Psoas muscle (tissue), 8 donors: Measurements from ENCODE around the gene NR1H4. TPM values are rescaled to one million over a fixed set of nuclear protein-coding genes. Genes with fewer than 3 reads are reported as not detected.
"Not testable (repeated sequence)": the region's sequence is repeated elsewhere in the genome, so short reads cannot be mapped to it uniquely, and the experiment has no call there.

Experiments
- ATAC-seq, 4 donors: fragments of 200-7000 bp; cut with Tn5 transposase; one replicate each; pipeline ENCODE4 v1.9.1; 2020; ENCODE audit warnings: moderate library complexity in 3 of 4, mild to moderate bottlenecking in 2 of 4
- DNase-seq, 2 donors: peaks; one replicate each; pipeline ENCODE4 v3.0.0-alpha.2; 2020
- H3K27ac ChIP-seq: fragments of 200-600 bp; one replicate; pipeline ENCODE4 v1.8.0; 2022
- H3K27me3 ChIP-seq, 3 donors: fragments of 200-600 bp in 1 of 3; one replicate each; pipeline versions ENCODE4 v1.6.1 to v1.8.0; 2013 to 2022; ENCODE audit warnings: low read length in 2 of 3, mild to moderate bottlenecking in 2 of 3, moderate library complexity in 1 of 3; ENCODE audit not compliant: insufficient read depth in 3 of 3
- H3K36me3 ChIP-seq, 2 donors: fragments of 200-600 bp in 1 of 2; one replicate each; pipeline versions ENCODE4 v1.6.1 to v1.8.0; 2013 to 2022; ENCODE audit warnings: low read depth in 1 of 2, mild to moderate bottlenecking in 1 of 2, moderate library complexity in 1 of 2; ENCODE audit not compliant: insufficient read depth in 1 of 2
- H3K4me1 ChIP-seq: fragments of 200-600 bp; one replicate; pipeline ENCODE4 v1.8.0; 2022
- H3K4me3 ChIP-seq: fragments of 200-600 bp; one replicate; pipeline ENCODE4 v1.8.0; 2022; ENCODE audit warnings: mild to moderate bottlenecking
- H3K9me3 ChIP-seq: fragments of 200-600 bp; one replicate; pipeline ENCODE4 v1.8.0; 2022
- whole genome bisulfite sequencing, 3 donors: extraction: QIAGEN DNeasy Blood & Tissue Kit; methylation state at CpG; one replicate each; pipeline versions ENCODE4 v1.1.6 to v1.1.7; 2013; 5-methylcytosine and 5-hydroxymethylcytosine counted together
- intact Hi-C, 2 donors: fragments of 100-400 bp; cut with DNase I; formaldehyde crosslinking; loops; one replicate each; pipeline versions ENCODE4 v1.11.0 to v1.14.2; 2022
- polyA plus RNA-seq, 3 donors: library from polyadenylated mRNA; stranded (reverse); fragments of 200-250 nt; gene quantifications; one replicate each; pipeline ENCODE4 v1.2.3, GENCODE V29; 2013
- total RNA-seq, 4 donors: library from RNA; stranded (reverse); fragmentation: NEBNext Ultra II Directional in 2 of 4; extraction: Animal tissue kit (Norgen Biotek cat#: 25700) in 2 of 4; gene quantifications; one replicate each; pipeline versions ENCODE4 v1.2.1 to v1.2.4, GENCODE V29; 2021 to 2023
- TF ChIP-seq, protein P1 (sequence below): fragments of 200-600 bp; IDR thresholded peaks from one replicate; pipeline ENCODE4 v1.8.0; 2022; ENCODE audit warnings: antibody characterized with exemption
- donor health status: healthy with polysubstance abuse.
- donor health status: DM: no; HTN: no; CAD: no; lungs with moderate emphysema.
- donor health status: Bipolar disorder and iron deficiency.
- donor health status: healthy.
- donor health status: DM: yes; HTN: yes; CAD: no.
- donor health status: DM: no; HTN: no; CAD: no.
- donor health status: DM: no; HTN: no; CAD: no.
- donor health status: DM: yes; HTN: yes; CAD: no.

Gene NR1H4
- total and polyA plus RNA-seq, 7 donors = 0.18 TPM; not detected in 6

DNA sequence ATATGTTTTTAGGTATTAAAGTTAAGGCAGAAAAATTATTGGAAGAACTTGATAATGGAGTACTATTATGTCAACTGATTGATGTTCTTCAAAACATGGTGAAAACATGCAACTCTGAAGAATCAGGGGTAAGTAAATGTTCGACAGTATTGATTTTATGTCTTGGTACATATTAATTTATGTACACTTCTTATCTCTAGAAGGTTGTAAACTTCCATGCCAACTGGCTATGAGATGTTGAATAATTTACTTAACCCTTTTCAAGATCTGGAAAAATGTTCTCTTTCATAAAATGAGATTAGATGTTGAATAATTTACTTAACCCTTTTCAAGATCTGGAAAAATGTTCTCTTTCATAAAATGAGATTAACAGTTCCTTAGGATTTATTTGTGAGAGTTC, 128.0 kb downstream of the NR1H4 start:
- TF ChIP-seq, protein P1, sequence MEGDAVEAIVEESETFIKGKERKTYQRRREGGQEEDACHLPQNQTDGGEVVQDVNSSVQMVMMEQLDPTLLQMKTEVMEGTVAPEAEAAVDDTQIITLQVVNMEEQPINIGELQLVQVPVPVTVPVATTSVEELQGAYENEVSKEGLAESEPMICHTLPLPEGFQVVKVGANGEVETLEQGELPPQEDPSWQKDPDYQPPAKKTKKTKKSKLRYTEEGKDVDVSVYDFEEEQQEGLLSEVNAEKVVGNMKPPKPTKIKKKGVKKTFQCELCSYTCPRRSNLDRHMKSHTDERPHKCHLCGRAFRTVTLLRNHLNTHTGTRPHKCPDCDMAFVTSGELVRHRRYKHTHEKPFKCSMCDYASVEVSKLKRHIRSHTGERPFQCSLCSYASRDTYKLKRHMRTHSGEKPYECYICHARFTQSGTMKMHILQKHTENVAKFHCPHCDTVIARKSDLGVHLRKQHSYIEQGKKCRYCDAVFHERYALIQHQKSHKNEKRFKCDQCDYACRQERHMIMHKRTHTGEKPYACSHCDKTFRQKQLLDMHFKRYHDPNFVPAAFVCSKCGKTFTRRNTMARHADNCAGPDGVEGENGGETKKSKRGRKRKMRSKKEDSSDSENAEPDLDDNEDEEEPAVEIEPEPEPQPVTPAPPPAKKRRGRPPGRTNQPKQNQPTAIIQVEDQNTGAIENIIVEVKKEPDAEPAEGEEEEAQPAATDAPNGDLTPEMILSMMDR = no peak
- Histone ChIP-seq H3K27ac (no peak overlapping the region), H3K4me1 (no peaks in the 10 kb centered on the region), H3K4me3 (no peak overlapping the region), H3K27me3 (no peaks in the 10 kb centered on the region), H3K9me3 (no peaks in the 10 kb centered on the region), H3K36me3 (no peaks in the 10 kb centered on the region)
- WGBS, 3 donors = 84 to 85% (median 85%) methylated on average over 1 of the region's 1 CpG
- intact Hi-C loops = no loop called here
- ATAC-seq = no peak
- DNase-seq = no peak

DNA sequence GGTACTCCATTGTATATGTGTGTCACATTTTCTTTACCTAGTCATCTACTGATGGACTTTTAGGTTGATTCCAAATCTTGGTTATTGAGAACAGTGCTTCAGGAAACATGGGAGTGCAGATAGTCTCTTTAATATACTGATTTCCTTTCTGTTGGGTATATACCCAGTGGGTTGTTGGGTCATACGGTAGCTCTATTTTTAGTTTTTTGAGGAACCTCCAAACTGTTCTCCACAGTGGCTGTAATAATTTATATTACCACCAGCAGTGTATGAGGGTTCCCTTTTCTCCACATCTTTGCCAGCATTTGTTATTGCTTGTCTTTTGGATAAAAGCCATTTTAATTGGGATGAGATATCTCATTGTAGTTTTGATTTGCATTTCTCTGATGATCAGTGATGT, 129.3 kb downstream of the NR1H4 start:
- 75 to 81% (median 76%) methylated on average over 1 of the region's 1 CpG for WGBS, 3 donors
- H3K27ac ChIP-seq, H3K4me1 ChIP-seq, H3K27me3 ChIP-seq, H3K36me3 ChIP-seq, ATAC-seq, DNase-seq, H3K4me3 ChIP-seq, H3K9me3 ChIP-seq, intact Hi-C loops: not testable (repeated sequence)

GRCh38 chr12:100608776-100609175, 135.1 kb downstream of the NR1H4 start:
- Histone ChIP-seq H3K36me3 (no peaks in the 10 kb centered on the region), H3K4me1 (no peaks in the 10 kb centered on the region), H3K4me3 (no peak overlapping the region), H3K27me3 (no peaks in the 10 kb centered on the region), H3K9me3 (no peaks in the 10 kb centered on the region), H3K27ac (no peak overlapping the region)
- ATAC-seq = no peak
- intact Hi-C loops = no loop called here
- no peak for DNase-seq
- 84 to 91% (median 91%) methylated on average over 1 of the region's 1 CpG for WGBS, 3 donors
- TF ChIP-seq, protein P1 = no peak

DNA sequence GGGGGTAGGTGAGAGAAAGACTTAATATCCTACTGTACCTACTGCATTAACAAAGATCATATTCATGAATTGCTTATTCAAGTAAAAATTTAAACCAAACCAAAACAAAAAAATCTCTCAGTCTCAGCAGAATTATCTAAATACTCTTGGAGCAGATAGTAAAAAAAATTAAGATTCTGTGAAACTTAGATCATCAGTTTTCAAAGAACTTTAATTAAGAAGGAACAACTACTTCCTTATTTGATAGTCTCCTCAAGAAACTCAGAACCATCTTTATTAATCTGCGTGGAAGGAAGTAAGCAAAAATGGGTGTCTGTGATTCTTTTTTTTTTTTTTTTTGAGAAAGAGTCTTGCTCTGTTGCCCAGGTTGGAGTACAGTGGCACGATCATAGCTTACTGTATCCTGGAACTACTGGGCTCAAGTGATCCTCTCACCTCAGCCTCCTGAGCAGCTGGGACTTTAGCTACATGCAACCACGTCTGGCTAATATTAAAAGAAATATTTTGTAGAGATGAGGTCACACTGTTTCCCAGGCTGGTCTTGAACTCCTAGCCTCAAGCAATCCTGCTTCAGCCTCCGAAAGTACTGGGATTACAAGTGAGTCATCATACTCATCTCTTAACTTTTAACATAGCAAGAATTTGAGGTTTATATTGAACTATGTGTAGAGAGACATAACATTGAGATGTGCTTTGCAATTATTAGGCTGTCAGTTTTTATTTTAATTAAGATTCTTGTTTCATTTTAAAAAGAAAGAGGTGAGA, 137.2 kb downstream of the NR1H4 start:
- H3K27ac ChIP-seq = no peak overlapping the region
- H3K4me3 ChIP-seq = no peak overlapping the region
- WGBS, 3 donors = 84 to 87% (median 85%) methylated on average over 4 of the region's 4 CpGs
- DNase-seq (no peak), ATAC-seq (no peak)
- intact Hi-C loops = no loop called here
- H3K27me3 ChIP-seq = no peaks in the 10 kb centered on the region
- H3K4me1 ChIP-seq = no peaks in the 10 kb centered on the region
- no peaks in the 10 kb centered on the region for H3K9me3 ChIP-seq
- TF ChIP-seq, protein P1 = no peak
- no peaks in the 10 kb centered on the region for H3K36me3 ChIP-seq

GRCh38 chr12:100612606-100613005, 138.9 kb downstream of the NR1H4 start:
- DNase-seq (no peak), ATAC-seq (no peak)
- no peaks in the 10 kb centered on the region for H3K4me1 ChIP-seq
- no peak overlapping the region for H3K27ac ChIP-seq
- H3K9me3 ChIP-seq = no peaks in the 10 kb centered on the region
- intact Hi-C loops = no loop called here
- 97 to 99% (median 97%) methylated on average over 3 of the region's 3 CpGs for WGBS, 3 donors
- no peaks in the 10 kb centered on the region for H3K36me3 ChIP-seq
- no peaks in the 10 kb centered on the region for H3K27me3 ChIP-seq
- TF ChIP-seq, protein P1 = no peak
- no peak overlapping the region for H3K4me3 ChIP-seq

Other genes starting within 250 kb of the NR1H4 start
- gene DEPDC4, start 206.8 kb upstream of the NR1H4 start, total RNA-seq = 1 to 10 TPM in 1 of 4 donors, under 1 TPM in 2, not detected in 1; 0.32 to 1.4 (median 0.47) TPM
- under 1 TPM in 2 of 3 donors, not detected in 1; 0.14 to 0.65 TPM for gene DEPDC4, start 206.8 kb upstream of the NR1H4 start, polyA plus RNA-seq
- gene SCYL2, start 206.7 kb upstream of the NR1H4 start, total RNA-seq = 10 to 100 TPM; 23.3 to 29.0 (median 28.3) TPM
- gene SCYL2, start 206.7 kb upstream of the NR1H4 start, polyA plus RNA-seq = 10 to 100 TPM in 2 of 3 donors, 1 to 10 TPM in 1; 9.7 to 21.6 (median 19.3) TPM
- gene SLC17A8, start 116.8 kb upstream of the NR1H4 start, total RNA-seq = not detected
- gene SLC17A8, start 116.8 kb upstream of the NR1H4 start, polyA plus RNA-seq = under 1 TPM in 1 of 3 donors, not detected in 2; 0.08 TPM
- 1 to 10 TPM in 2 of 4 donors, under 1 TPM in 2; 0.38 to 1.8 (median 1.3) TPM for gene GAS2L3, start 99.8 kb downstream of the NR1H4 start, total RNA-seq
- gene GAS2L3, start 99.8 kb downstream of the NR1H4 start, polyA plus RNA-seq = under 1 TPM; 0.26 to 0.61 (median 0.45) TPM